HL-60 (cell line): Measurements from ENCODE around the gene LGR4.

Experiments used
- GABPA ChIP-seq: IDR thresholded peaks from 2 replicates; pipeline ENCODE4 v1.6.1; 2012; ENCODE audit warnings: low read depth
- POLR2AphosphoS5 ChIP-seq: IDR thresholded peaks from 2 replicates; pipeline ENCODE4 v1.6.1; 2012; ENCODE audit warnings: low read depth
- REST ChIP-seq: IDR thresholded peaks from 2 replicates; pipeline ENCODE4 v1.6.1; 2012; ENCODE audit warnings: low read depth; ENCODE audit not compliant: insufficient replicate concordance
- SPI1 ChIP-seq: IDR thresholded peaks from 2 replicates; pipeline ENCODE4 v1.6.1; 2012; ENCODE audit warnings: low read depth, mild to moderate bottlenecking, borderline replicate concordance
- TF ChIP-seq, protein P1 (sequence below): IDR thresholded peaks from one replicate; pipeline ENCODE4 v1.5.1; 2011; ENCODE audit warnings: low read length, control low read depth, inconsistent platforms; ENCODE audit not compliant: insufficient read depth

- TF ChIP-seq REST (no peak), POLR2AphosphoS5 (no peak), SPI1 (no peak), GABPA (no peak)
- TF ChIP-seq, protein P1, sequence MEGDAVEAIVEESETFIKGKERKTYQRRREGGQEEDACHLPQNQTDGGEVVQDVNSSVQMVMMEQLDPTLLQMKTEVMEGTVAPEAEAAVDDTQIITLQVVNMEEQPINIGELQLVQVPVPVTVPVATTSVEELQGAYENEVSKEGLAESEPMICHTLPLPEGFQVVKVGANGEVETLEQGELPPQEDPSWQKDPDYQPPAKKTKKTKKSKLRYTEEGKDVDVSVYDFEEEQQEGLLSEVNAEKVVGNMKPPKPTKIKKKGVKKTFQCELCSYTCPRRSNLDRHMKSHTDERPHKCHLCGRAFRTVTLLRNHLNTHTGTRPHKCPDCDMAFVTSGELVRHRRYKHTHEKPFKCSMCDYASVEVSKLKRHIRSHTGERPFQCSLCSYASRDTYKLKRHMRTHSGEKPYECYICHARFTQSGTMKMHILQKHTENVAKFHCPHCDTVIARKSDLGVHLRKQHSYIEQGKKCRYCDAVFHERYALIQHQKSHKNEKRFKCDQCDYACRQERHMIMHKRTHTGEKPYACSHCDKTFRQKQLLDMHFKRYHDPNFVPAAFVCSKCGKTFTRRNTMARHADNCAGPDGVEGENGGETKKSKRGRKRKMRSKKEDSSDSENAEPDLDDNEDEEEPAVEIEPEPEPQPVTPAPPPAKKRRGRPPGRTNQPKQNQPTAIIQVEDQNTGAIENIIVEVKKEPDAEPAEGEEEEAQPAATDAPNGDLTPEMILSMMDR: no peak
These were observed 69.4 kb downstream of the LGR4 start for GRCh38 chr11:27403195-27403594.
